Measurements from ENCODE around the gene SUPT3H. TPM values are rescaled to one million over a fixed set of nuclear protein-coding genes. Genes with fewer than 3 reads are reported as not detected.

Gene SUPT3H
- total and polyA plus RNA-seq, 4 experiments from 2014 or later = 11.8 to 13.6 (median 12.6) TPM

DNA sequence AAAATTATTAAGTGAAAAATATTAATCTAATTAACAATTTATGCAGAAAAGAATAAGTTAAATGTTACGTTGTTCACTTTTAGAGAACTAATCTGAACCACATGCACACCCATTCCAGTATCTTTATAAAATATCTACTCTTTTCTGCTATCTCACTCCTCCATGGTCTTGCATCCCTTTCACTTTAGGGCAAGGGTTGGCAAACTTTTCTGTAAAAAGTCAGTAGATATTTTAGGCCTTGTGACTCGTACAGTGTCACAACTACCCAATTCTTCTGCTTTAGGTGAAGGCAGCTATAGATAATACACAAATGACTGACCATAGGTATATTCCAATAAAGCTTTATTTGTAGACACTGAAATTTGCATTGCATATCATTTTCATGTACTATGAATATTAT, 39.7 kb upstream of the SUPT3H start:
- Mint-ChIP-seq H3K9me3 (no peaks in the 10 kb centered on the region), H3K4me3 (no peak overlapping the region), H3K27ac (no peak overlapping the region), H3K27me3 (peaks cover 3 to 8% of the 10 kb centered on the region in 2 donors), H3K4me1 (peaks cover 15 to 29% (median 21%) of the 10 kb centered on the region in 4 donors), H3K36me3 (peaks cover 0 to 17% of the 10 kb centered on the region in 2 donors)
- intact Hi-C loops (cut with micrococcal nuclease) = loop anchor here (5.0 kb wide), 1 partner anchor 940 kb away; no protein-coding TSS in a partner anchor
- no peaks in the 10 kb centered on the region for H3K36me3 ChIP-seq (ENCODE audit: insufficient read depth, low read length)
- no peak overlapping the region for H3K4me3 ChIP-seq (ENCODE audit: low read length in 2 of 2)
- H3K27ac ChIP-seq (ENCODE audit: low read depth, low read length) = no peak overlapping the region
- POLR2A ChIA-PET (ENCODE audit: partially characterized antibody) = no interaction called here
- no peaks in the 10 kb centered on the region for H3K9me3 ChIP-seq (ENCODE audit: control insufficient read depth in 1 of 2, low read length in 2 of 2)
- DNase-seq = no peak
- H3K27me3 ChIP-seq (ENCODE audit: insufficient read depth, low read length) = no peaks in the 10 kb centered on the region
- CTCF ChIA-PET (ENCODE audit: partially characterized antibody) = interaction anchor here (1.6 to 5.0 kb wide), 3 partner anchors 24 to 763 kb away, joined by 3 to 60 read pairs (median 8); no protein-coding TSS in a partner anchor
- peaks cover 26% of the 10 kb centered on the region for H3K4me1 ChIP-seq (ENCODE audit: insufficient read depth, low read length)

DNA sequence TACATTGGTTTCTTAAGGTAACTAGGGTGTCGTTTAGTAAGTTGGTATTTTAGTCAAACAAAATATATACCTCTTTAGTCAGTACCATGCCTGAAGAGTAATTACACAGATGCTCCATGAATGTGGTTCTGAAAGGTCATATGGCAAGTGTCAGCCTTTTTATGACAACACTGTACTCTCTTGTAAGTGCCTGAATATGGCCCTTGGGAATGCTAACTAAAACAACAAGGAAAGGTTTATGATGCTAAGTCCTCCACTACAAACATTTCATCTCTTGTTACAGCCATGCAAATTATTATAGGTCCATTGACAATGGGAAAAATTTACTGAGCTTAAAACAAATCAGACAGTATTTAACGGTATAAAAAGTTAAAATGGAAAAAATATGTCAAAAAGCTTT, 39.0 kb upstream of the SUPT3H start:
- Histone ChIP-seq H3K4me1 (ENCODE audit: insufficient read depth, low read length) (peaks cover 26% of the 10 kb centered on the region), H3K9me3 (ENCODE audit: control insufficient read depth in 1 of 2, low read length in 2 of 2) (no peaks in the 10 kb centered on the region), H3K27me3 (ENCODE audit: insufficient read depth, low read length) (no peaks in the 10 kb centered on the region), H3K4me3 (ENCODE audit: low read length in 2 of 2) (no peak overlapping the region), H3K27ac (ENCODE audit: low read depth, low read length) (no peak overlapping the region), H3K36me3 (ENCODE audit: insufficient read depth, low read length) (no peaks in the 10 kb centered on the region)
- Mint-ChIP-seq H3K36me3 (peaks cover 0 to 13% of the 10 kb centered on the region in 2 donors), H3K9me3 (no peaks in the 10 kb centered on the region), H3K27me3 (peaks cover 3 to 8% of the 10 kb centered on the region in 2 donors), H3K4me3 (no peak overlapping the region), H3K4me1 (peaks cover 15 to 26% (median 21%) of the 10 kb centered on the region in 4 donors), H3K27ac (no peak overlapping the region)
- no peak for DNase-seq
- POLR2A ChIA-PET (ENCODE audit: partially characterized antibody) = no interaction called here
- intact Hi-C loops (cut with micrococcal nuclease) = loop anchor here (5.0 kb wide), 1 partner anchor 939 kb away; no protein-coding TSS in a partner anchor
- CTCF ChIA-PET (ENCODE audit: partially characterized antibody) = interaction anchor here (1.6 to 5.0 kb wide), 3 partner anchors 23 to 762 kb away, joined by 3 to 60 read pairs (median 8); no protein-coding TSS in a partner anchor

DNA sequence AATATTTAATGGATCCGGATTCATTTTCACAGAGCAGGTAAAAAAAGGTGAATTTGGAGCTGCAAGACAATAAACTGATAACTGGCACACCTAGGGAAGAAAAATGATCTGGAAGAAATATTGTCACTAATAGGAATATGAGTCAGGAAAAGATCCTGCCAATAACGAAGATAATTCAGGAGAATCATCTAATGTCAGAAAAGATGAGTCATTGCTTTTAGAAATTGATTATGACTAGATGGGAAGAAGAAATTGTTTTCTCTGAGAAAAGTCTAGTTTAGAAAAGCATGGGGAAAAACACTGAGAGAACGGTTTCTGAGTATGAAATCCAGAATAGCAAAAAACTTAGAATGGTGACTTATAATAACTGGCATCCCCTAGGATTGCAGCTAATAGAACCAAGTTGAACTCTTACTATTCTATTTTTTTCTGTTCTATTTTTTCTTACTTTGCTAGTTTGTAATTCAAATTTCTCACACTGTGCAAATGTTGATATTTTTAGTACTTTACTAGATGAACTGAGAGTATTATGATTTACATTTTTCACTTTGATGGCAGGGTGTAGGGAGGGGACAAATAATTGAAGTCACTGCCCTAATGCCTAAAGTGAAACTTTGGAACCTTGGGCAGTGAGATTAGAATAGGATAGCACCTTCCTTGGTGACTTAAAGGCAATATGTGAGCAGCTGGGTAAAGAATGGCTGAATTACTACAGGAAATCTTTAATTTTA, 38.2 kb upstream of the SUPT3H start:
- DNase-seq = no peak
- no peaks in the 10 kb centered on the region for H3K36me3 ChIP-seq (ENCODE audit: insufficient read depth, low read length)
- intact Hi-C loops (cut with micrococcal nuclease) = loop anchor here (5.0 kb wide), 1 partner anchor 939 kb away; no protein-coding TSS in a partner anchor
- no peak overlapping the region for H3K27ac ChIP-seq (ENCODE audit: low read depth, low read length)
- ChIA-PET POLR2A (ENCODE audit: partially characterized antibody) (no interaction called here), CTCF (ENCODE audit: partially characterized antibody) (interaction anchor here (1.3 to 2.8 kb wide), 3 partner anchors 22 to 758 kb away, joined by 3 to 8 read pairs (median 4); no protein-coding TSS in a partner anchor)
- no peaks in the 10 kb centered on the region for H3K27me3 ChIP-seq (ENCODE audit: insufficient read depth, low read length)
- peaks cover 19% of the 10 kb centered on the region for H3K4me1 ChIP-seq (ENCODE audit: insufficient read depth, low read length)
- H3K9me3 Mint-ChIP-seq = no peaks in the 10 kb centered on the region
- peaks cover 3 to 8% of the 10 kb centered on the region in 2 donors for H3K27me3 Mint-ChIP-seq
- H3K36me3 Mint-ChIP-seq = peaks cover 0 to 7% of the 10 kb centered on the region in 2 donors
- peak overlapping the region in 1 of 8 donors; percentile 1 for H3K4me3 Mint-ChIP-seq
- peaks cover 12 to 19% (median 17%) of the 10 kb centered on the region in 4 donors for H3K4me1 Mint-ChIP-seq
- H3K9me3 ChIP-seq (ENCODE audit: control insufficient read depth in 1 of 2, low read length in 2 of 2) = no peaks in the 10 kb centered on the region
- H3K4me3 ChIP-seq (ENCODE audit: low read length in 2 of 2) = no peak overlapping the region
- H3K27ac Mint-ChIP-seq = peak overlapping the region in 1 of 7 donors; percentile 80

DNA sequence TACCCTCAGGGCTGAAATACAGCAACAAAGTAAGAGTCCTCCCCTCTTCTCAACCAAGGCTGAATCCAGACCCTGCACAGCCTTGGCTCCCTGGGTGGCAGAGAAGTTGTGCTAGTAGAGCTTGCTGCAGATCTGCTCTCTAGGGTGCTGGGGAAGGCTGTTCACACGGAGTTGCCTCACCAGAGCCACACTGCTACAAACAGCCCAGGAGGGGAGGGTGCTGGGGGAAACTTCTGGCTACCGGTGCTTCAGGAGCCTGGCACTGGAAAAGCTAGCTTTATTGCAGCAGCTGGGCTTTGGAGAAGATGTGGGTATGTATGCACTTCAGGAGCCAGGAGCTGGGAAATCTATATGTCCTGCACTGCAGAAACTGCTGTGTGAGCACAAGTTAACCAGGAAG, 37.6 kb upstream of the SUPT3H start:
- Histone ChIP-seq H3K27me3 (ENCODE audit: insufficient read depth, low read length) (no peaks in the 10 kb centered on the region), H3K27ac (ENCODE audit: low read depth, low read length) (no peak overlapping the region), H3K9me3 (ENCODE audit: control insufficient read depth in 1 of 2, low read length in 2 of 2) (no peaks in the 10 kb centered on the region), H3K36me3 (ENCODE audit: insufficient read depth, low read length) (no peaks in the 10 kb centered on the region), H3K4me3 (ENCODE audit: low read length in 2 of 2) (no peak overlapping the region), H3K4me1 (ENCODE audit: insufficient read depth, low read length) (peaks cover 12% of the 10 kb centered on the region)
- ChIA-PET CTCF (ENCODE audit: partially characterized antibody) (interaction anchor here (0.6 to 2.8 kb wide), 3 partner anchors 299 to 758 kb away, joined by 3 to 8 read pairs (median 4); no protein-coding TSS in a partner anchor), POLR2A (ENCODE audit: partially characterized antibody) (no interaction called here)
- Mint-ChIP-seq H3K36me3 (peaks cover 0 to 2% of the 10 kb centered on the region in 2 donors), H3K27ac (no peak overlapping the region), H3K4me1 (peaks cover 7 to 13% (median 11%) of the 10 kb centered on the region in 4 donors), H3K4me3 (peak overlapping the region in 2 of 8 donors; percentile 1 to 20), H3K27me3 (peaks cover 3 to 8% of the 10 kb centered on the region in 2 donors), H3K9me3 (no peaks in the 10 kb centered on the region)
- intact Hi-C loops (cut with micrococcal nuclease) = loop anchor here (5.0 kb wide), 1 partner anchor 938 kb away; no protein-coding TSS in a partner anchor
- no peak for DNase-seq

DNA sequence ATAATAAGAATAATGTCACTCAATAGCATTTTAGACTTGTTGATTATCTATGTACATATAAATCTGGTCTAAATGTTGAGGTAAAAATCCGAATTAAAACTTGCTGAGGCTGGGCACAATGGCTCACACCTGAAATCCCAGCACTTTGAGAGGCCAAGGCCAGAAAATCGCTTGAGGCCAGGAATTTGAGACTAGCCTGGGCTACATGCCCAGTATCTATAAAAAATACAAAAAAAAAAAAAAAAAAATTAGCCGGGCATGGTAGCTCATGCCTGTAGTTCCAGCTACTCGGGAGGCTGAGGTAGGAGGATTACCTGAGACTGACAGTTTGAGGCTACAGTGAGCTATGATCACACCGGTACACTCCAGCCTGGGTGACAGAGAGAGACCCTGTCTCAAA, 34.2 kb upstream of the SUPT3H start:
- ChIA-PET POLR2A (ENCODE audit: partially characterized antibody) (interaction anchor here (0.6 kb wide), 3 partner anchors 24 to 367 kb away, joined by 3 to 4 read pairs (median 3); no protein-coding TSS in a partner anchor), CTCF (ENCODE audit: partially characterized antibody) (no interaction called here)
- Mint-ChIP-seq H3K27me3 (peaks cover 0 to 2% of the 10 kb centered on the region in 2 donors), H3K4me1 (no peaks in the 10 kb centered on the region), H3K27ac (no peak overlapping the region), H3K36me3 (no peaks in the 10 kb centered on the region), H3K4me3 (no peak overlapping the region), H3K9me3 (peaks cover 0 to 1% (median 0%) of the 10 kb centered on the region in 8 donors)
- no peak for DNase-seq
- intact Hi-C loops (cut with micrococcal nuclease) = no loop called here
- Histone ChIP-seq H3K4me3 (ENCODE audit: low read length in 2 of 2) (no peak overlapping the region), H3K4me1 (ENCODE audit: insufficient read depth, low read length) (no peaks in the 10 kb centered on the region), H3K36me3 (ENCODE audit: insufficient read depth, low read length) (no peaks in the 10 kb centered on the region), H3K27me3 (ENCODE audit: insufficient read depth, low read length) (no peaks in the 10 kb centered on the region), H3K9me3 (ENCODE audit: control insufficient read depth in 1 of 2, low read length in 2 of 2) (no peaks in the 10 kb centered on the region), H3K27ac (ENCODE audit: low read depth, low read length) (no peak overlapping the region)

DNA sequence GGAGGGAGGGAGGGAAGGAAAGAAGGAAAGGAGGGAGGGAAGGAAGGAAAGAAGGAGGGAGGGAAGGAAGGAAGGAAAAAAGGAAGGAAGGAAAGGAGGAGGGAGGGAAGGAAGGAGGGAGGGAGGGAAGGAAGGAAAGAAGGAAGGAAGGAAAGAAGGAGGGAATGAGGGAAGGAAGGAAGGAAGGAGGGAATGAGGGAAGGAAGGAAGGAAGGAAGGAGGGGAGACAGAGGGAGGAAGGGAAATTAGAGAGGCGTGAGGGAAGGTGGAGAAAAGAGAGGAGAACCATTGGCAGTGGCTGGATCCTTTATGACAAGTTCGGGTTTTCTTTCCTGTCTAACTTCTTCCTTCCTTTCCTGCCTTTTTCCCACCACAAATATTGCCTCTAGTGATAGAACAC, 22.3 kb upstream of the SUPT3H start:
- DNase-seq = no peak
- ChIA-PET POLR2A (ENCODE audit: partially characterized antibody) (no interaction called here), CTCF (ENCODE audit: partially characterized antibody) (no interaction called here)
- H3K36me3 Mint-ChIP-seq = no peaks in the 10 kb centered on the region
- H3K27me3 Mint-ChIP-seq = peaks cover 3 to 6% of the 10 kb centered on the region in 2 donors
- Histone ChIP-seq H3K27me3 (ENCODE audit: insufficient read depth, low read length) (no peaks in the 10 kb centered on the region), H3K27ac (ENCODE audit: low read depth, low read length) (no peak overlapping the region), H3K36me3 (ENCODE audit: insufficient read depth, low read length) (no peaks in the 10 kb centered on the region), H3K4me3 (ENCODE audit: low read length in 2 of 2) (no peak overlapping the region), H3K9me3 (ENCODE audit: control insufficient read depth in 1 of 2, low read length in 2 of 2) (no peaks in the 10 kb centered on the region), H3K4me1 (ENCODE audit: insufficient read depth, low read length) (no peaks in the 10 kb centered on the region)
- H3K27ac Mint-ChIP-seq = no peak overlapping the region
- H3K4me1 Mint-ChIP-seq = peaks cover 0 to 2% (median under 1%) of the 10 kb centered on the region in 4 donors
- no peak overlapping the region for H3K4me3 Mint-ChIP-seq
- intact Hi-C loops (cut with micrococcal nuclease) = no loop called here
- no peaks in the 10 kb centered on the region for H3K9me3 Mint-ChIP-seq

DNA sequence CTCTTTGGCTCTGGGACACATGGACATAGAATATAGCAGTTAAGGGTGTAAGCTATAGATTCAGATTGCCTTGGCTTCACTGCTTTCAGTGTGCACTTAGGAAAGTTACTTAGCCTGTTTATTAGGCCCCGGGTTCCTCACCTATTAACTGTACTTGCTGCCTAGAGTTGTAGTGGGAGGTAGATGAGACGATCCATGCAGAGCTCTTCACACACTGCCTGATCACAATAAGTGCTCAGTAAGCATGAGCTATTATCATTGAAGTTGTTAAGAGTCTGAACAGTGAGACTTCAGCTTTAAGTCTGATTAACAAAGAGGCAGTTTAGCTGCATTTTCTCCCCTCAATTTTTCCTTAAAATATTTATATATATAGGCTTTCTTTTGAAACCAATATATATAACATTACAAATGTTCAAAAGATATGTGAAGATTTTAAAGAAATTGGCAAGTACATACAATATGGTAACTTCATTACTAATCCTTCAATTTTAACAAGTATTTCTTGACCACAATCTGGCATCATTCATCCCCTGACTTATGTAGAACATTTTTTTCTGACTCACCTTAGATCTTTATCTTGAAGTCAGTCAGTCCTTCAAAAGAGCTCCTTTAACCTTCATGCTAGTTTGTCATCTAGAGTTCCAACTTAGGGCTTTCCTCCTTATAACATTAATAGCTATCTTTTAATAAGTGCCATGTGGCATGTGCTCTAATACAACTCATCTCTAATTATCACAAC, 20.5 kb upstream of the SUPT3H start:
- H3K27me3 ChIP-seq (ENCODE audit: insufficient read depth, low read length) = no peaks in the 10 kb centered on the region
- H3K27ac ChIP-seq (ENCODE audit: low read depth, low read length) = no peak overlapping the region
- H3K4me1 ChIP-seq (ENCODE audit: insufficient read depth, low read length) = no peaks in the 10 kb centered on the region
- intact Hi-C loops (cut with micrococcal nuclease) = no loop called here
- ChIA-PET CTCF (ENCODE audit: partially characterized antibody) (interaction anchor here (1.0 to 1.3 kb wide), 2 partner anchors 22 to 317 kb away, joined by 3 to 4 read pairs; no protein-coding TSS in a partner anchor), POLR2A (ENCODE audit: partially characterized antibody) (no interaction called here)
- Mint-ChIP-seq H3K4me3 (no peak overlapping the region), H3K36me3 (no peaks in the 10 kb centered on the region), H3K9me3 (peaks cover 0 to 4% (median under 1%) of the 10 kb centered on the region in 8 donors), H3K4me1 (peaks cover 0 to 2% (median under 1%) of the 10 kb centered on the region in 4 donors), H3K27me3 (peaks cover 3 to 4% of the 10 kb centered on the region in 2 donors), H3K27ac (no peak overlapping the region)
- no peak overlapping the region for H3K4me3 ChIP-seq (ENCODE audit: low read length in 2 of 2)
- DNase-seq = no peak
- H3K36me3 ChIP-seq (ENCODE audit: insufficient read depth, low read length) = no peaks in the 10 kb centered on the region
- H3K9me3 ChIP-seq (ENCODE audit: control insufficient read depth in 1 of 2, low read length in 2 of 2) = no peaks in the 10 kb centered on the region
